Measurements from ENCODE around the gene MTMR12.
A peak's percentile ranks its signal among the peaks of the same experiment; 100 is the strongest.

Gene MTMR12

GRCh38 chr5:32258424-32258823, 54.3 kb downstream of the MTMR12 start:
- peaks cover 10% of the 10 kb centered on the region for H3K4me1 ChIP-seq (ENCODE audit: control insufficient read depth, insufficient read depth, low read length)
- H3K36me3 ChIP-seq (ENCODE audit: control insufficient read depth, insufficient read depth, low read length), result peaks cover 16% of the 10 kb centered on the region

GRCh38 chr5:32255540-32255900, 57.2 kb downstream of the MTMR12 start:
- peak overlapping the region; percentile 56 for H3K27ac ChIP-seq (ENCODE audit: low read depth, low read length)
- H3K27me3 ChIP-seq (ENCODE audit: control insufficient read depth, insufficient read depth, low read length), result no peaks in the 10 kb centered on the region
- no peak overlapping the region for H3K9ac ChIP-seq (ENCODE audit: low read length)
- peaks cover 10% of the 10 kb centered on the region for H3K4me1 ChIP-seq (ENCODE audit: control insufficient read depth, insufficient read depth, low read length)
- H3K4me3 ChIP-seq (ENCODE audit: low read length), result no peak overlapping the region
- H3K36me3 ChIP-seq (ENCODE audit: control insufficient read depth, insufficient read depth, low read length), result peaks cover 19% of the 10 kb centered on the region

More at GRCh38 chr5:32258424-32258823, 54.3 kb downstream of the MTMR12 start:
- H3K4me3 ChIP-seq (ENCODE audit: low read length), result no peak overlapping the region
- H3K27me3 ChIP-seq (ENCODE audit: control insufficient read depth, insufficient read depth, low read length), result no peaks in the 10 kb centered on the region
- H3K9ac ChIP-seq (ENCODE audit: low read length), result no peak overlapping the region
- no peak overlapping the region for H3K27ac ChIP-seq (ENCODE audit: low read depth, low read length)

DNA sequence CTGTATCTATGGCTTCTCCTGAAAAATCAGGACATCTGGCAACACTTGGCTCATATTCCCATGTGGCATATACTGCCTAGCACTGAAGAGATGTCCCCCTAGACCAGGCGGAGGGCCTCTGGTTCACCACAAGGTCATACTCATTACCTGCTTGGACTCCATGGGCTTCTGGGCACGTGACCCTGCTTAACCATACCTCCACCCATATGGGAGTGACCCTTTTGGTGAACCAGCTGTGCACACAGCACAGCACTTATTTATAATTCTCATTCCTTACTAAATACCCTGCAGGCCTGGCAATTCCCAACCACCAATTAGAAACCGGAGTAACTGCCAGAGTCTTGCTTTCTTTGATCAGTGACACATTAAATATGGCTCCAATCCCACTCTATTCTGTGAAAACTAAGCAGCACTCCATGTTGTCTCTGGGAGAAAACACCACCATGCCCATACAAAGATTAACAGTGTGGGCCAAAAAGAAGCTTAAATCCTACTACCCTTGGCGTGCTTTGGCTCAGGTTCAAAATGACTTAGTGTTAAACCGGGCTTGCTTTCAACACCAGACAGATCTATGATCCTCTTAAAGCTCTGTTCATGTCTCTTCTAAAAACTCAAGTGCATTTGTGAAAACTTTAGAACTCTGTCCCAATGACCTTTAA, 57.7 kb downstream of the MTMR12 start:
- H3K9ac ChIP-seq (ENCODE audit: low read length), result no peak overlapping the region
- H3K27ac ChIP-seq (ENCODE audit: low read depth, low read length), result peak overlapping the region; percentile 56
- peaks cover 22% of the 10 kb centered on the region for H3K36me3 ChIP-seq (ENCODE audit: control insufficient read depth, insufficient read depth, low read length)
- no peak overlapping the region for H3K4me3 ChIP-seq (ENCODE audit: low read length)
- H3K27me3 ChIP-seq (ENCODE audit: control insufficient read depth, insufficient read depth, low read length), result no peaks in the 10 kb centered on the region
- peaks cover 10% of the 10 kb centered on the region for H3K4me1 ChIP-seq (ENCODE audit: control insufficient read depth, insufficient read depth, low read length)

DNA sequence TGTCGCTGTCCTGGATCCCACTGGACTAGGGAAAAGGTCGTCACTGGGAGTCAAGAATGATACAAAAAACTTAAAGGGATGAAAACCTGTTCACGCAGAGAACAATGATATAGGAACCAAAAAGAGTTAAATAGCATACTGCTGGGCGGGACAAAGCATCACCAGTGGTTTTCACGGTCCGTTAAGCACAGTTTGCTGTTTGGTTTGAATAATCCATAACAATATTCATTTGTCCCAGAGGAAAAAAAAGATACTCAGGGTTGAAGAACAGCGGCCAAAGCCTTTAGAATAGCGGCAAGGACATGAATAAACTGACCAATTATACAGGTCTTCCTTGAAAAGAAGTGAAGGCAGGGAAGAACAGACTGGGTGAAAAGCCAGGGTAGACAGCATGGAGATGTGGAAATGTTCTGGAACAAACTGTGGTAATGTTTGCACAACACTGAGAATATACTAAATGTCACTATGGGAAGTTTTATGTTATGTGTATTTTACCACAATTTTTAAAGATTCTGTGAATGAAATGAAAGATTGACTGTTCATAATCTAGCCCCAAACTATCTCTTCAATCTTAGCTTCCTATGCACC, 60.8 kb downstream of the MTMR12 start:
- Histone ChIP-seq H3K27ac (ENCODE audit: low read depth, low read length) (no peak overlapping the region), H3K36me3 (ENCODE audit: control insufficient read depth, insufficient read depth, low read length) (peaks cover 22% of the 10 kb centered on the region), H3K4me1 (ENCODE audit: control insufficient read depth, insufficient read depth, low read length) (peaks cover 8% of the 10 kb centered on the region), H3K9ac (ENCODE audit: low read length) (no peak overlapping the region), H3K4me3 (ENCODE audit: low read length) (no peak overlapping the region), H3K27me3 (ENCODE audit: control insufficient read depth, insufficient read depth, low read length) (no peaks in the 10 kb centered on the region)

DNA sequence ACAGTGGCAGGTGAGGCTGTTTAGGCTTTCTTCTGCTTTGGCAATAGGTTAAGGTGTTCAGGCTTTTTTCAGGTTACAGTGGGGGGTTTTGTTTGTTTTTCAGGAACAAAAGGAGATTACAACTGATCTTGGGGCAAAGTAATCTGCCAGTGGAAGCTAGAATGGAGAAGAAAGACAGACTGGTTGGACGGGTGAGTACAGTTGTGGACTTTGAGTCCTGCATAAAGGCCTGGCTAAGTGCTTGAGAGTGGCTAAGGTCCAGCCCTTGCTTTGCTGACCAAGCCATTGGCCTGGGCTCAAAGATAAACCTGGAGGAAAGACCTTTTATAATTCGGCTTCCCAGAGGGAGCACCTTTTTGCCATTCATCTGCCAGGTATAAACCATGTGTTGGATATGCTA, 63.1 kb downstream of the MTMR12 start:
- Histone ChIP-seq H3K9ac (ENCODE audit: low read length) (no peak overlapping the region), H3K27ac (ENCODE audit: low read depth, low read length) (no peak overlapping the region), H3K27me3 (ENCODE audit: control insufficient read depth, insufficient read depth, low read length) (no peaks in the 10 kb centered on the region), H3K36me3 (ENCODE audit: control insufficient read depth, insufficient read depth, low read length) (peaks cover 24% of the 10 kb centered on the region), H3K4me3 (ENCODE audit: low read length) (no peak overlapping the region), H3K4me1 (ENCODE audit: control insufficient read depth, insufficient read depth, low read length) (no peaks in the 10 kb centered on the region)

GRCh38 chr5:32245742-32246141, 67.0 kb downstream of the MTMR12 start:
- Histone ChIP-seq H3K4me3 (ENCODE audit: low read length) (no peak overlapping the region), H3K9ac (ENCODE audit: low read length) (no peak overlapping the region), H3K36me3 (ENCODE audit: control insufficient read depth, insufficient read depth, low read length) (peaks cover 32% of the 10 kb centered on the region), H3K27ac (ENCODE audit: low read depth, low read length) (no peak overlapping the region), H3K4me1 (ENCODE audit: control insufficient read depth, insufficient read depth, low read length) (no peaks in the 10 kb centered on the region), H3K27me3 (ENCODE audit: control insufficient read depth, insufficient read depth, low read length) (no peaks in the 10 kb centered on the region)

GRCh38 chr5:32244017-32244416, 68.7 kb downstream of the MTMR12 start:
- Histone ChIP-seq H3K27ac (ENCODE audit: low read depth, low read length) (no peak overlapping the region), H3K9ac (ENCODE audit: low read length) (no peak overlapping the region), H3K4me3 (ENCODE audit: low read length) (no peak overlapping the region), H3K4me1 (ENCODE audit: control insufficient read depth, insufficient read depth, low read length) (no peaks in the 10 kb centered on the region), H3K36me3 (ENCODE audit: control insufficient read depth, insufficient read depth, low read length) (peaks cover 26% of the 10 kb centered on the region), H3K27me3 (ENCODE audit: control insufficient read depth, insufficient read depth, low read length) (no peaks in the 10 kb centered on the region)

DNA sequence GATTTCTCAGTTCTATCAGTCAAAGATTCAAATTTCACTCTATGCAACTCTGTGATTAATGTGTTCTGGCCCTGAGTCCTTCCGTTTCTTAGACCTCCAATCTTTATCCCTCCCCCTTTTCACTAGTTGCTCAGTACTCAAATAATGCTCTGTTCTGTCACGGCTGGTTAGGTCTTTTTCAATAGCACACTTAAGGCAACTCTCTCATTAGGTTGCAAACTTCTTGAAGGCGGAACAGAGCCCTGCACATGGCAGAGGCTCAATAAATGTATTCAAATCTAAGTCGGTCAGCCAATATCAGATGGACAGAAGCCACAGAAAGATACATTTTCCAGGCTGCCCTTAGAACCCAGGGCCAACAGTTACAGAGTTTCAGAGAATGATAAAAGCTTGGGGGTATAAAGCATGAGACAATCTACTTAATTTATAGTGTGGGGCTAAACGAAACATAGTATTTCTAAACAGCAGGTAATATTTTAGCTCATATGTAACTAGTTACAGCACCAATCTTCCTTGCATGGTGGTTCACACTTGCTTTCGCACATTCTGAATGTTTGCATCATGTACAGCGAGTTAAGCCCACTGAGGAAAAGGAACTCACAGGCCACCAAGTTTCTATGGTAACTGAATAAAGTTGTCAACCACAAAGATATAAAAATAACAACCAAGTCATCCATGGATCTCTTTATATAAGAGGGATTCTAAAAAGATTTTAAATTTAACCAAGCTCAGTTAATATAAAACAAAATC, 71.5 kb downstream of the MTMR12 start:
- H3K27me3 ChIP-seq (ENCODE audit: control insufficient read depth, insufficient read depth, low read length), result no peaks in the 10 kb centered on the region
- H3K27ac ChIP-seq (ENCODE audit: low read depth, low read length), result no peak overlapping the region
- no peak overlapping the region for H3K9ac ChIP-seq (ENCODE audit: low read length)
- H3K4me3 ChIP-seq (ENCODE audit: low read length), result no peak overlapping the region
- H3K36me3 ChIP-seq (ENCODE audit: control insufficient read depth, insufficient read depth, low read length), result peaks cover 21% of the 10 kb centered on the region
- H3K4me1 ChIP-seq (ENCODE audit: control insufficient read depth, insufficient read depth, low read length), result no peaks in the 10 kb centered on the region

- Histone ChIP-seq H3K27me3 (ENCODE audit: control insufficient read depth, insufficient read depth, low read length) (no peaks in the 10 kb centered on the region), H3K9ac (ENCODE audit: low read length) (no peak overlapping the region), H3K36me3 (ENCODE audit: control insufficient read depth, insufficient read depth, low read length) (peaks cover 21% of the 10 kb centered on the region), H3K4me1 (ENCODE audit: control insufficient read depth, insufficient read depth, low read length) (no peaks in the 10 kb centered on the region), H3K4me3 (ENCODE audit: low read length) (no peak overlapping the region), H3K27ac (ENCODE audit: low read depth, low read length) (no peak overlapping the region)
These were observed 73.4 kb downstream of the MTMR12 start for GRCh38 chr5:32239385-32239784.

GRCh38 chr5:32233696-32234447, 78.9 kb downstream of the MTMR12 start:
- Histone ChIP-seq H3K36me3 (ENCODE audit: control insufficient read depth, insufficient read depth, low read length) (peaks cover 7% of the 10 kb centered on the region), H3K4me3 (ENCODE audit: low read length) (no peak overlapping the region), H3K27me3 (ENCODE audit: control insufficient read depth, insufficient read depth, low read length) (no peaks in the 10 kb centered on the region), H3K4me1 (ENCODE audit: control insufficient read depth, insufficient read depth, low read length) (no peaks in the 10 kb centered on the region), H3K27ac (ENCODE audit: low read depth, low read length) (no peak overlapping the region), H3K9ac (ENCODE audit: low read length) (no peak overlapping the region)

GRCh38 chr5:32233220-32233695, 79.5 kb downstream of the MTMR12 start:
- H3K27me3 ChIP-seq (ENCODE audit: control insufficient read depth, insufficient read depth, low read length), result no peaks in the 10 kb centered on the region
- H3K27ac ChIP-seq (ENCODE audit: low read depth, low read length), result no peak overlapping the region
- H3K4me1 ChIP-seq (ENCODE audit: control insufficient read depth, insufficient read depth, low read length), result no peaks in the 10 kb centered on the region
- no peak overlapping the region for H3K9ac ChIP-seq (ENCODE audit: low read length)
- H3K36me3 ChIP-seq (ENCODE audit: control insufficient read depth, insufficient read depth, low read length), result peaks cover 6% of the 10 kb centered on the region
- H3K4me3 ChIP-seq (ENCODE audit: low read length), result no peak overlapping the region

All from rectal smooth muscle tissue (tissue), 1 donor.